ENCODE results near the gene HMGB1. TPM values are rescaled to one million over a fixed set of nuclear protein-coding genes. Genes with fewer than 3 reads are reported as not detected.

The HMGB1 gene
- total and polyA plus RNA-seq, 2 donors from 2014 or later = 247 to 264 TPM

DNA sequence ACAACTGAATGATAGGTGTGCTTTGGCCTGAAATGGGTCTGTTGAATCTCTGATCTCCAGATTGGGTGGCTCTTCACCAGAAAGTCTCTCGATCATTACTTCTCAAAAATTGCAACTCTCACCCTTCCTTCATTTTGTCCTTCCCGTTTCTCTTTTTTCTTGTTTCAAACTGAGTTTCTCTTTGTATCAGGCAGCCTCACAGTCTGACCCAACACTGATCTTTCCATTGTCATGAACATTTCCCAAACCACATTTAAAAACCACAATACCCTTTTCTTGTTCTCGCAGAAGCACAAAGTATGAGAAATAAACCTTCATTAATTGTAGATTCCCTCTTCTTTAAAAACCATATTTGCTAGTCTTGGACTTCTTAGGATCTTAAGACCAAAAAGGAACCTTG is 33.6 kb upstream of the HMGB1 start:
- Histone ChIP-seq H3K27ac (ENCODE audit: low read depth in 2 of 2, low read length in 2 of 2) (no peak overlapping the region), H3K36me3 (ENCODE audit: control insufficient read depth in 2 of 3, insufficient read depth in 3 of 3, low read length in 3 of 3) (no peaks in the 10 kb centered on the region), H3K4me3 (ENCODE audit: low read length in 3 of 3) (no peak overlapping the region), H3K27me3 (ENCODE audit: control insufficient read depth, insufficient read depth, low read length) (no peaks in the 10 kb centered on the region), H3K9me3 (ENCODE audit: control insufficient read depth in 2 of 3, insufficient read depth in 1 of 3, low read length in 3 of 3) (no peaks in the 10 kb centered on the region), H3K4me1 (ENCODE audit: control insufficient read depth in 2 of 3, insufficient read depth in 2 of 3, low read depth in 1 of 3, low read length in 3 of 3) (no peaks in the 10 kb centered on the region), H3K9ac (ENCODE audit: low read length in 3 of 3) (no peak overlapping the region)
- DNase-seq (no peak), FAIRE-seq (no peak)
- TF ChIP-seq, protein P1, sequence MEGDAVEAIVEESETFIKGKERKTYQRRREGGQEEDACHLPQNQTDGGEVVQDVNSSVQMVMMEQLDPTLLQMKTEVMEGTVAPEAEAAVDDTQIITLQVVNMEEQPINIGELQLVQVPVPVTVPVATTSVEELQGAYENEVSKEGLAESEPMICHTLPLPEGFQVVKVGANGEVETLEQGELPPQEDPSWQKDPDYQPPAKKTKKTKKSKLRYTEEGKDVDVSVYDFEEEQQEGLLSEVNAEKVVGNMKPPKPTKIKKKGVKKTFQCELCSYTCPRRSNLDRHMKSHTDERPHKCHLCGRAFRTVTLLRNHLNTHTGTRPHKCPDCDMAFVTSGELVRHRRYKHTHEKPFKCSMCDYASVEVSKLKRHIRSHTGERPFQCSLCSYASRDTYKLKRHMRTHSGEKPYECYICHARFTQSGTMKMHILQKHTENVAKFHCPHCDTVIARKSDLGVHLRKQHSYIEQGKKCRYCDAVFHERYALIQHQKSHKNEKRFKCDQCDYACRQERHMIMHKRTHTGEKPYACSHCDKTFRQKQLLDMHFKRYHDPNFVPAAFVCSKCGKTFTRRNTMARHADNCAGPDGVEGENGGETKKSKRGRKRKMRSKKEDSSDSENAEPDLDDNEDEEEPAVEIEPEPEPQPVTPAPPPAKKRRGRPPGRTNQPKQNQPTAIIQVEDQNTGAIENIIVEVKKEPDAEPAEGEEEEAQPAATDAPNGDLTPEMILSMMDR (IDR thresholded peaks at IDR 0.05; ENCODE audit: borderline replicate concordance, extremely low read depth, insufficient read depth) = no peak
- intact Hi-C loops (cut with DNase I) = no loop called here

DNA sequence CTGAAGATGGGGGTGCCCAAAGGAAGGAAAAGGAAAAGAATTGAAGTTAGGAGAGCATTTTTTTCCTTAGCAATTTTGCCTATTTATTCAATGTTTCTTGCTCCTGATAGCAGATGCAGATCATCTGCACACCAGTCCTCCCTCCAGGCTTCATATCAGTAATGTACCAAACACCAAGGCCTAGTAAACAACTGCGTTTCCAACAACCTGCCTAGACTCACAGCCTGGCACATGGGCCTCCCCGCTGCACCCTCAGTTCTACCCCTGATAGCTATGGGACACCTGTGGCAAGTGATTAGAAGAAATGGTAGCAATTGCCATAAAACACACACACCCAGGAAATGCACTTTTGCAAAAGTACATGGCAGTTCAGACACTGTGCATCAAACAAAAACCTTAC is 30.4 kb upstream of the HMGB1 start:
- TF ChIP-seq, protein P1 (IDR thresholded peaks at IDR 0.05; ENCODE audit: borderline replicate concordance, extremely low read depth, insufficient read depth) = no peak
- H3K27me3 ChIP-seq (ENCODE audit: control insufficient read depth, insufficient read depth, low read length) = no peaks in the 10 kb centered on the region
- no peaks in the 10 kb centered on the region for H3K4me1 ChIP-seq (ENCODE audit: control insufficient read depth in 2 of 3, insufficient read depth in 2 of 3, low read depth in 1 of 3, low read length in 3 of 3)
- intact Hi-C loops (cut with DNase I) = no loop called here
- no peaks in the 10 kb centered on the region for H3K36me3 ChIP-seq (ENCODE audit: control insufficient read depth in 2 of 3, insufficient read depth in 3 of 3, low read length in 3 of 3)
- H3K9ac ChIP-seq (ENCODE audit: low read length in 3 of 3) = no peak overlapping the region
- FAIRE-seq = no peak
- no peak for DNase-seq
- no peaks in the 10 kb centered on the region for H3K9me3 ChIP-seq (ENCODE audit: control insufficient read depth in 2 of 3, insufficient read depth in 1 of 3, low read length in 3 of 3)
- no peak overlapping the region for H3K4me3 ChIP-seq (ENCODE audit: low read length in 3 of 3)
- no peak overlapping the region for H3K27ac ChIP-seq (ENCODE audit: low read depth in 2 of 2, low read length in 2 of 2)

DNA sequence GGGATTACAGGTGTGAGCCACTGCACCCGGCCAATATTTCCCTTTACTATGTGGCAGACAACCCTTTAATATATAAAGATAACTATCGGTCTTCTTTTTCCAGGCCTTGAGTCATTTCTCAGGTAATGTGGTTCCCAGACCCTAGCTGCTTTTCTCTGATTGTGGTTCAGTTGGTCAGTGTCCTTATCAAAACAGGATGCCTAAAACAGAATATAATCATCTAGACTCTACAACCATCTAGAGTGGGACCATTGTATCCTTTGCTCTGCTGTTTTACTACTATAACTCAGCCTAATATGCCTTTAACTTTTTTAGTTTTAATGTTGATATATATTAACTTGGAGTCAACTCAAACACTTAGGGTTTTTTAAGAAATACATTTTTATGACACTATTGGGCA is 30.0 kb upstream of the HMGB1 start:
- FAIRE-seq (no peak), DNase-seq (no peak)
- H3K4me1 ChIP-seq (ENCODE audit: control insufficient read depth in 2 of 3, insufficient read depth in 2 of 3, low read depth in 1 of 3, low read length in 3 of 3) = no peaks in the 10 kb centered on the region
- H3K9me3 ChIP-seq (ENCODE audit: control insufficient read depth in 2 of 3, insufficient read depth in 1 of 3, low read length in 3 of 3) = no peaks in the 10 kb centered on the region
- H3K27me3 ChIP-seq (ENCODE audit: control insufficient read depth, insufficient read depth, low read length) = no peaks in the 10 kb centered on the region
- no peaks in the 10 kb centered on the region for H3K36me3 ChIP-seq (ENCODE audit: control insufficient read depth in 2 of 3, insufficient read depth in 3 of 3, low read length in 3 of 3)
- H3K9ac ChIP-seq (ENCODE audit: low read length in 3 of 3) = no peak overlapping the region
- no peak overlapping the region for H3K4me3 ChIP-seq (ENCODE audit: low read length in 3 of 3)
- H3K27ac ChIP-seq (ENCODE audit: low read depth in 2 of 2, low read length in 2 of 2) = no peak overlapping the region
- intact Hi-C loops (cut with DNase I) = no loop called here
- TF ChIP-seq, protein P1 (IDR thresholded peaks at IDR 0.05; ENCODE audit: borderline replicate concordance, extremely low read depth, insufficient read depth) = no peak

DNA sequence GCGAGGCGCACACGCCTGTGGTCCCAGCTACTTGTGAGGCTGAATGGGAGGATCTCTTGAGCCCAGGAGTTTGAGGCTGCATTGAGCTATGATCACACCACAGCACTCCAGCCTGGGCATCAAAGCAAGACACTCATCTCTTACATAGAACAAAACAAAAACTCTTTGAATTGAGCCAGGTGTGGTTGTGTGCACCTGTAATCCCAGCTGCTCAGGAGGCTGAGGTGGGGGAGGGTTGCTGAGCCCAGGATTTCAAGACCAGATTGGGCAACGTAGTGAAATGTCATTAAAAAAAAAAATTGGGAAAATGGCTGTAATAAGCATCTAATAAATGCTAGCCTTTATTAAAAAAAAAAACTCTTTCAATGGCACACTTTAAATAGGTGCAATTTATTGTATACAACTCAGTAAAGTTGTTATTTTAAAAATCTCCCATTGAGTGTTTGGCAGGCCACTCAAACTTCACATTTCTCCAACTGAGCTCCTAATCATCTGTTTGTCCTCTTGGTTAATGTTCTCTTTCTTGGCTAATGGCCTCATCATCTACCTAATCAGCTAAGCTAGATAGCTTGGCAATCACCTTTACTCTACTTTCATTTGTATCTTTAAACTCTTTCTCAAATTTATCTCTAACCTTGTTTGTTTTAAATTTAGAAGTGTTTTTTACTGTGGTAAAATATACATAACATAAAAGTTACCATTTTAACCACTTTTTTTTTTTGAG is 28.1 kb upstream of the HMGB1 start:
- intact Hi-C loops (cut with DNase I) = no loop called here
- Histone ChIP-seq H3K9ac (ENCODE audit: low read length in 3 of 3) (no peak overlapping the region), H3K27me3 (ENCODE audit: control insufficient read depth, insufficient read depth, low read length) (no peaks in the 10 kb centered on the region), H3K9me3 (ENCODE audit: control insufficient read depth in 2 of 3, insufficient read depth in 1 of 3, low read length in 3 of 3) (no peaks in the 10 kb centered on the region), H3K36me3 (ENCODE audit: control insufficient read depth in 2 of 3, insufficient read depth in 3 of 3, low read length in 3 of 3) (no peaks in the 10 kb centered on the region), H3K4me1 (ENCODE audit: control insufficient read depth in 2 of 3, insufficient read depth in 2 of 3, low read depth in 1 of 3, low read length in 3 of 3) (no peaks in the 10 kb centered on the region), H3K4me3 (ENCODE audit: low read length in 3 of 3) (no peak overlapping the region), H3K27ac (ENCODE audit: low read depth in 2 of 2, low read length in 2 of 2) (no peak overlapping the region)
- no peak for DNase-seq
- no peak for FAIRE-seq
- TF ChIP-seq, protein P1 (IDR thresholded peaks at IDR 0.05; ENCODE audit: borderline replicate concordance, extremely low read depth, insufficient read depth) = no peak

Data from kidney (tissue), 14 donors.